ENCODE data around the gene LRRC10B. TPM values are rescaled to one million over a fixed set of nuclear protein-coding genes. Genes with fewer than 3 reads are reported as not detected.

LRRC10B gene
- total and polyA plus RNA-seq, 2 experiments from 2014 or later = 0.43 TPM; not detected in 1

GRCh38 chr11:61534025-61534932, 25.7 kb downstream of the LRRC10B start:
- no peak for DNase-seq
- Histone ChIP-seq H3K27ac (no peak overlapping the region), H2AFZ (no peak overlapping the region), H3K36me3 (ENCODE audit: low read depth) (no peaks in the 10 kb centered on the region), H3K9me2 (ENCODE audit: insufficient read depth) (no peaks in the 10 kb centered on the region), H3K79me2 (ENCODE audit: insufficient read depth) (no peaks in the 10 kb centered on the region), H3K9ac (no peak overlapping the region), H3K4me3 (no peak overlapping the region), H3K4me1 (ENCODE audit: insufficient read depth) (no peaks in the 10 kb centered on the region), H3K9me3 (ENCODE audit: low read depth) (no peaks in the 10 kb centered on the region), H3K4me2 (ENCODE audit: unreplicated experiment) (no peak overlapping the region), H3K27me3 (replicated peaks; ENCODE audit: insufficient read depth) (no peaks in the 10 kb centered on the region), H3F3A (ENCODE audit: insufficient read depth) (no peaks in the 10 kb centered on the region), H4K20me1 (ENCODE audit: insufficient read depth) (no peaks in the 10 kb centered on the region)
- TF ChIP-seq EZH2 (IDR thresholded peaks at IDR 0.05; ENCODE audit: insufficient read depth, poor library complexity, severe bottlenecking) (no peak), EZH2phosphoT487 (IDR thresholded peaks at IDR 0.05; ENCODE audit: insufficient read depth, low read depth) (no peak)
- in situ Hi-C loops (cut with MboI) = no loop called here
- WGBS, 2 experiments (ENCODE audit: low coverage in 1 of 2, low lambda C conversion rate in 2 of 2, missing lambda C conversion rate in 2 of 2) = 70 to 73% methylated on average over 36 of the region's 36 CpGs

GRCh38 chr11:61534933-61535839, 26.6 kb downstream of the LRRC10B start:
- no peak overlapping the region for H3K4me3 ChIP-seq
- H2AFZ ChIP-seq = no peak overlapping the region
- no peaks in the 10 kb centered on the region for H3K27me3 ChIP-seq (replicated peaks; ENCODE audit: insufficient read depth)
- H3K9ac ChIP-seq = no peak overlapping the region
- 42 to 43% methylated on average over 25 to 32 of the region's 32 CpGs for WGBS, 2 experiments (ENCODE audit: low coverage in 1 of 2, low lambda C conversion rate in 2 of 2, missing lambda C conversion rate in 2 of 2)
- no peaks in the 10 kb centered on the region for H4K20me1 ChIP-seq (ENCODE audit: insufficient read depth)
- H3K4me1 ChIP-seq (ENCODE audit: insufficient read depth) = no peaks in the 10 kb centered on the region
- no peak for TF ChIP-seq EZH2phosphoT487 (IDR thresholded peaks at IDR 0.05; ENCODE audit: insufficient read depth, low read depth)
- TF ChIP-seq EZH2 (IDR thresholded peaks at IDR 0.05; ENCODE audit: insufficient read depth, poor library complexity, severe bottlenecking) = no peak
- H3K9me2 ChIP-seq (ENCODE audit: insufficient read depth) = no peaks in the 10 kb centered on the region
- H3F3A ChIP-seq (ENCODE audit: insufficient read depth) = no peaks in the 10 kb centered on the region
- in situ Hi-C loops (cut with MboI) = no loop called here
- H3K79me2 ChIP-seq (ENCODE audit: insufficient read depth) = no peaks in the 10 kb centered on the region
- H3K4me2 ChIP-seq (ENCODE audit: unreplicated experiment) = no peak overlapping the region
- H3K27ac ChIP-seq = no peak overlapping the region
- no peaks in the 10 kb centered on the region for H3K36me3 ChIP-seq (ENCODE audit: low read depth)
- no peak for DNase-seq
- no peaks in the 10 kb centered on the region for H3K9me3 ChIP-seq (ENCODE audit: low read depth)

DNA sequence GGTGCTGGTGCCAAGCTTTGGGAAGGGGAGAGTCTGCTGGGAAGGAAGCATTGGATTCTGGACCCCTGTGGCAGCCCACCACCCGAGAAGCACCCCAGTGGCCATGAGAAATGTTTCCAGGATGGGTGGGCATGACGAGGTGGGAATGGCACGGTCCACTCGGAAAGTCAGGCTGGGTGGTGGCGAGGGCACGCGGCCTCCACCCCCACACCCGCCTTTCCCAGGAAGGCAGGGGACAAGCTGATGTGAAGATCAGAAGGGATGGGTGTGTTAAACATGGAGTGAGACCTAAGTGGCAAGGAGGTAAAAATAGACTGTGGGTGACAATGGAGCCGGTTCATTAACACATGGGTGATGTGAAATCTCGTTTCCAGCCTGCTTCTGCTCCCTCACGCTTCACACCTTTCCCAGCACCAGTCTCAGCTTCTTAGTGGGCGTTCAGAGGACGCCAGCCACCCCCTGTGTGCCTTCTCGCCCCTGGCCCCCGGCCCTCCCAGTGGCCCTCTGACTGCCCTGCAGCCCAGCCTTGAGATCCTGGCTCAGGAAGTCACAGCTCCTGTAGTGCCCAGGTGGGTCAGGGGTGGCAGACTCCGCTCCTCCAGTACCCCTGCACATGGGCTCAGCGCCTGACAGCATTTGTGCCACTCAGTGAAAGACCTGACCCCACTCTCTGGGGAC, 27.6 kb downstream of the LRRC10B start:
- no peak for DNase-seq
- 54 to 63% methylated on average over 14 to 17 of the region's 17 CpGs for WGBS, 2 experiments (ENCODE audit: low coverage in 1 of 2, low lambda C conversion rate in 2 of 2, missing lambda C conversion rate in 2 of 2)
- Histone ChIP-seq H3K9me3 (ENCODE audit: low read depth) (no peaks in the 10 kb centered on the region), H3K4me3 (no peak overlapping the region), H3K9me2 (ENCODE audit: insufficient read depth) (no peaks in the 10 kb centered on the region), H3F3A (ENCODE audit: insufficient read depth) (no peaks in the 10 kb centered on the region), H3K36me3 (ENCODE audit: low read depth) (no peaks in the 10 kb centered on the region), H3K4me2 (ENCODE audit: unreplicated experiment) (no peak overlapping the region), H3K4me1 (ENCODE audit: insufficient read depth) (no peaks in the 10 kb centered on the region), H4K20me1 (ENCODE audit: insufficient read depth) (no peaks in the 10 kb centered on the region), H2AFZ (no peak overlapping the region), H3K27ac (no peak overlapping the region), H3K79me2 (ENCODE audit: insufficient read depth) (no peaks in the 10 kb centered on the region), H3K27me3 (replicated peaks; ENCODE audit: insufficient read depth) (no peaks in the 10 kb centered on the region), H3K9ac (no peak overlapping the region)
- TF ChIP-seq EZH2phosphoT487 (IDR thresholded peaks at IDR 0.05; ENCODE audit: insufficient read depth, low read depth) (no peak), EZH2 (IDR thresholded peaks at IDR 0.05; ENCODE audit: insufficient read depth, poor library complexity, severe bottlenecking) (no peak)
- in situ Hi-C loops (cut with MboI) = no loop called here

DNA sequence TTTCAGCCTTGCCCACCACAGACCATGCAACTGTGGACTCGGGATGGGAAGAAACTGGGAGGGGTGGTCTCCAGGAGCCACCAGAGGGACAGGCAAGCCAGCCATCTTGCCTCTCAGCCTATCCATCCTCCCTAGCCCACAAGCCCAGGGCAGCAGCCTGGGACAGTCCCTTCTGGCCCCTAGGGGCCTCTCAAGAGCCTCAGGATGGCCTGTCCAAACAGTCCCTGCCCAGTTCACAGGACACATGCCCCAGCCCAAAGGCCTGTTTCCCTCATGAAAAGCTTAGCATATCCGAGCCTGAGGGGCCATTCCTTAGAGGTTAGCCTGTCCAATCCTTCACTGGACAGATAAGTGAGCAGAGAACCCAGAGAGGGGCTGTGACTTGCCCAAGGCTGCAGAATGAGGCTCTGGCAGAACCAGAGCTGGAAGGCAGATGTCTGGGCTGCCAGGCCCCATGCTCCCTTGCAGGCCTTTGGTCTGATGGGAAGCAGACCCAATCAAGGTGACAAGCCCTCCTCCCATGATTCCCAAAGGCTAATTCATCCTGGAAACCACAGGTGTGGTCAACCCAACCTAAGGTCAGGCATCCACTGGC, 28.2 kb downstream of the LRRC10B start:
- Histone ChIP-seq H3K27ac (no peak overlapping the region), H3K27me3 (replicated peaks; ENCODE audit: insufficient read depth) (no peaks in the 10 kb centered on the region), H2AFZ (no peak overlapping the region), H3K9me2 (ENCODE audit: insufficient read depth) (no peaks in the 10 kb centered on the region), H3K79me2 (ENCODE audit: insufficient read depth) (no peaks in the 10 kb centered on the region), H3K9ac (no peak overlapping the region), H3F3A (ENCODE audit: insufficient read depth) (no peaks in the 10 kb centered on the region), H3K4me1 (ENCODE audit: insufficient read depth) (peaks cover 2% of the 10 kb centered on the region), H4K20me1 (ENCODE audit: insufficient read depth) (no peaks in the 10 kb centered on the region), H3K4me2 (ENCODE audit: unreplicated experiment) (no peak overlapping the region), H3K36me3 (ENCODE audit: low read depth) (no peaks in the 10 kb centered on the region), H3K4me3 (no peak overlapping the region), H3K9me3 (ENCODE audit: low read depth) (no peaks in the 10 kb centered on the region)
- 25 to 42% methylated on average over 1 to 2 of the region's 2 CpGs for WGBS, 2 experiments (ENCODE audit: low coverage in 1 of 2, low lambda C conversion rate in 2 of 2, missing lambda C conversion rate in 2 of 2)
- no peak for DNase-seq
- TF ChIP-seq EZH2phosphoT487 (IDR thresholded peaks at IDR 0.05; ENCODE audit: insufficient read depth, low read depth) (no peak), EZH2 (IDR thresholded peaks at IDR 0.05; ENCODE audit: insufficient read depth, poor library complexity, severe bottlenecking) (no peak)
- in situ Hi-C loops (cut with MboI) = no loop called here
